Keratinocyte (primary cell): ENCODE results near the gene CABP2. TPM values are rescaled to one million over a fixed set of nuclear protein-coding genes. Genes with fewer than 3 reads are reported as not detected.

Experiments used
- DNase-seq: peaks from one replicate; pipeline ENCODE4 v3.0.0-alpha.2; 2011; ENCODE audit warnings: low read depth, missing footprints, low spot score
- FAIRE-seq: peaks from 2 replicates; lab custom pipeline; 2011; peaks lifted over from hg19 to GRCh38; lab: Jason Lieb, UNC
- H2AFZ ChIP-seq: 2 replicates; pipeline ENCODE4 v1.6.0; 2012; ENCODE audit warnings: low read length, control low read depth, inconsistent platforms; ENCODE audit not compliant: control insufficient read depth
- H3K27ac ChIP-seq: 2 replicates; pipeline ENCODE4 v1.5.1; 2011; ENCODE audit warnings: low read length; ENCODE audit not compliant: control insufficient read depth, insufficient read depth
- H3K27me3 ChIP-seq: 3 replicates; pipeline ENCODE4 v1.6.0; 2011; ENCODE audit warnings: low read length; ENCODE audit not compliant: control insufficient read depth, insufficient read depth; ENCODE audit errors: extremely low read depth
- H3K36me3 ChIP-seq, 2 experiments: 2 replicates in 1 of 2; 3 replicates in 1 of 2; pipeline ENCODE4 v1.5.1; 2011; ENCODE audit warnings: low read length in 2 of 2, mild to moderate bottlenecking in 1 of 2; ENCODE audit not compliant: control insufficient read depth in 2 of 2, insufficient read depth in 2 of 2; ENCODE audit errors: extremely low read depth in 1 of 2
- H3K4me1 ChIP-seq: 3 replicates; pipeline ENCODE4 v1.5.1; 2011; ENCODE audit warnings: low read length; ENCODE audit not compliant: control insufficient read depth, insufficient read depth; ENCODE audit errors: extremely low read depth
- H3K4me2 ChIP-seq: 3 replicates; pipeline ENCODE4 v1.6.0; 2011; ENCODE audit warnings: low read depth, low read length; ENCODE audit not compliant: control insufficient read depth, insufficient read depth; ENCODE audit errors: extremely low read depth
- H3K4me3 ChIP-seq, 3 experiments: fragments of 200-600 bp in 1 of 3; sonication (generic) in 1 of 3; 2 replicates in 2 of 3; 3 replicates in 1 of 3; pipeline ENCODE4 v1.5.1; 2011 to 2016; ENCODE audit warnings: low read length in 3 of 3, mild to moderate bottlenecking in 3 of 3, control low read depth in 2 of 3, inconsistent platforms in 1 of 3, low read depth in 1 of 3, mixed read lengths in 1 of 3, mixed run types in 1 of 3, moderate library complexity in 1 of 3; ENCODE audit not compliant: control insufficient read depth in 2 of 3, insufficient read depth in 2 of 3; ENCODE audit errors: extremely low read depth in 1 of 3
- H3K79me2 ChIP-seq: 2 replicates; pipeline ENCODE4 v1.6.0; 2012; ENCODE audit warnings: low read length; ENCODE audit not compliant: control insufficient read depth, insufficient read depth
- H3K9ac ChIP-seq: 3 replicates; pipeline ENCODE4 v1.6.0; 2011; ENCODE audit warnings: low read length; ENCODE audit not compliant: control insufficient read depth, insufficient read depth; ENCODE audit errors: extremely low read depth
- H3K9me1 ChIP-seq: 3 replicates; pipeline ENCODE4 v1.6.0; 2011; ENCODE audit warnings: low read length; ENCODE audit not compliant: control insufficient read depth, insufficient read depth; ENCODE audit errors: extremely low read depth
- H3K9me3 ChIP-seq: 2 replicates; pipeline ENCODE4 v1.5.1; 2012; ENCODE audit warnings: low read depth, low read length; ENCODE audit not compliant: control insufficient read depth
- H4K20me1 ChIP-seq: 3 replicates; pipeline ENCODE4 v1.6.0; 2011; ENCODE audit warnings: low read length; ENCODE audit not compliant: control insufficient read depth, insufficient read depth; ENCODE audit errors: extremely low read depth
- EZH2 ChIP-seq: IDR thresholded peaks from one replicate; pipeline ENCODE4 v1.6.1; 2012; ENCODE audit warnings: inconsistent platforms, mild to moderate bottlenecking, low read length, moderate library complexity
- dilution Hi-C: fragments of 300-500 bp; cut with MboI; formaldehyde crosslinking; loops from one replicate; pipeline ENCODE4 v1.7.0; 2020; ENCODE audit warnings: low sequenced_read_pairs; ENCODE audit not compliant: extremely low pct_ligation_motif_present
- polyA plus RNA-seq, 5 experiments: library from polyadenylated mRNA; depleted of rRNA in 3 of 5; stranded (reverse) in 3 of 5; stranded (forward) in 1 of 5; unstranded in 1 of 5; fragments of >200 nt; gene quantifications; 1 replicate in 1 of 5; 2 replicates in 3 of 5; 3 replicates in 1 of 5; pipeline versions ENCODE4 v1.2.1 to v1.2.3, GENCODE V29; 2011 to 2012; ENCODE audit warnings: missing spikeins in 2 of 5, low read depth in 1 of 5, low replicate concordance in 1 of 5
- TF ChIP-seq, protein P1 (sequence below), 3 experiments: IDR thresholded peaks in 1 of 3; conservative IDR thresholded peaks in 1 of 3; optimal IDR thresholded peaks in 1 of 3; 2 replicates in 2 of 3; 3 replicates in 1 of 3; pipeline versions ENCODE3 to v1.5.1; 2011; ENCODE audit warnings: low read length in 3 of 3, mild to moderate bottlenecking in 3 of 3, moderate library complexity in 2 of 3, control low read depth in 1 of 3, inconsistent platforms in 1 of 3; ENCODE audit not compliant: insufficient read depth in 2 of 3; ENCODE audit errors: extremely low read depth in 1 of 3

The CABP2 gene
- polyA plus RNA-seq, 1 donor (not counting 4 experiments of a cell fraction or from before 2014, with no cell fraction given) = not detected

- dilution Hi-C loops = no loop called here
- no peak overlapping the region for H3K9ac ChIP-seq
- H3K4me3 ChIP-seq = no peak overlapping the region
- H4K20me1 ChIP-seq = no peaks in the 10 kb centered on the region
- peaks cover 18 to 23% of the 10 kb centered on the region in 2 experiments for H3K36me3 ChIP-seq
- FAIRE-seq (no peak), DNase-seq (no peak)
- no peaks in the 10 kb centered on the region for H3K9me3 ChIP-seq
- H3K4me1 ChIP-seq = no peaks in the 10 kb centered on the region
- no peak overlapping the region for H3K4me2 ChIP-seq
- H2AFZ ChIP-seq = no peak overlapping the region
- TF ChIP-seq, protein P1, sequence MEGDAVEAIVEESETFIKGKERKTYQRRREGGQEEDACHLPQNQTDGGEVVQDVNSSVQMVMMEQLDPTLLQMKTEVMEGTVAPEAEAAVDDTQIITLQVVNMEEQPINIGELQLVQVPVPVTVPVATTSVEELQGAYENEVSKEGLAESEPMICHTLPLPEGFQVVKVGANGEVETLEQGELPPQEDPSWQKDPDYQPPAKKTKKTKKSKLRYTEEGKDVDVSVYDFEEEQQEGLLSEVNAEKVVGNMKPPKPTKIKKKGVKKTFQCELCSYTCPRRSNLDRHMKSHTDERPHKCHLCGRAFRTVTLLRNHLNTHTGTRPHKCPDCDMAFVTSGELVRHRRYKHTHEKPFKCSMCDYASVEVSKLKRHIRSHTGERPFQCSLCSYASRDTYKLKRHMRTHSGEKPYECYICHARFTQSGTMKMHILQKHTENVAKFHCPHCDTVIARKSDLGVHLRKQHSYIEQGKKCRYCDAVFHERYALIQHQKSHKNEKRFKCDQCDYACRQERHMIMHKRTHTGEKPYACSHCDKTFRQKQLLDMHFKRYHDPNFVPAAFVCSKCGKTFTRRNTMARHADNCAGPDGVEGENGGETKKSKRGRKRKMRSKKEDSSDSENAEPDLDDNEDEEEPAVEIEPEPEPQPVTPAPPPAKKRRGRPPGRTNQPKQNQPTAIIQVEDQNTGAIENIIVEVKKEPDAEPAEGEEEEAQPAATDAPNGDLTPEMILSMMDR (optimal IDR thresholded peaks at IDR 0.05 in 1 of 3, IDR thresholded peaks at IDR 0.05 in 1 of 3, conservative IDR thresholded peaks at IDR 0.05 in 1 of 3; ENCODE audit: extremely low read depth in 1 of 3, insufficient read depth in 2 of 3, low read length in 3 of 3) = no peak
- no peak for TF ChIP-seq EZH2
- H3K79me2 ChIP-seq = peaks cover 2% of the 10 kb centered on the region
- H3K27me3 ChIP-seq = no peaks in the 10 kb centered on the region
- H3K27ac ChIP-seq = no peak overlapping the region
- H3K9me1 ChIP-seq = no peaks in the 10 kb centered on the region
Observed at GRCh38 chr11:67489885-67490726, 33.1 kb downstream of the CABP2 start.

DNA sequence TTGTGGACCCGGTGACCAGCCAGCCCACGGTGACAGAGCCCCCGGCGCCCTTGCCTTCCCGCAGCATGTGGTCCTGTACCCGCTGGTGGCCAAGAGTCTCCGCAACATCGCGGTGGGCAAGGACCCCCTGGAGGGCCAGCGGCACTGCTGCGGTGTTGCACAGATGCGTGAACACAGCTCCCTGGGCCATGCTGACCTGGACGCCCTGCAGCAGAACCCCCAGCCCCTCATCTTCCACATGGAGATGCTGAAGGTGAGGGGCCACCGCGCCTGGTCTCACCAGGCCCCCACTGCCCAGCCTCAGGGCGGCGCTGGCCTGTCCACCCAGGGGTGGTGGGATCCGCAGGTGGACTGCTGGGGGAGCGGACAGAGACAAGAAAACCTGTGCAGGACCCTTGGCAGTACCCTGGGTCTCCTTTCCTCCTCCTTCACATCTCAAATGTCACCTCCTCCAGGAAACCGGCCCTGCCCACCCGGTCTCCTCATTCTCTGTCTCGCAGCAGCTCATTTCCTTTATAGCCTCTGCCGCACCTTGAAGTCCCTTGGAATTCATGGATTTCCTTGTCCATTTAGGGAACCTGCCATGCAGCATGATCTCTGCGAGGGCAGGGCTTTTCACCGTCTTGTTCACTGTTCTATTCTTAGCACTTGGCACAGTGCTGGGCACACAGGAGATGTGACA lies 33.9 kb downstream of the CABP2 start:
- no peaks in the 10 kb centered on the region for H3K4me1 ChIP-seq
- dilution Hi-C loops = no loop called here
- H4K20me1 ChIP-seq = no peaks in the 10 kb centered on the region
- H3K9ac ChIP-seq = no peak overlapping the region
- H2AFZ ChIP-seq = no peak overlapping the region
- no peak for DNase-seq
- H3K79me2 ChIP-seq = peaks cover 4% of the 10 kb centered on the region
- no peak overlapping the region for H3K4me2 ChIP-seq
- no peak overlapping the region for H3K27ac ChIP-seq
- H3K27me3 ChIP-seq = no peaks in the 10 kb centered on the region
- no peak overlapping the region for H3K4me3 ChIP-seq
- TF ChIP-seq, protein P1 (optimal IDR thresholded peaks at IDR 0.05 in 1 of 3, IDR thresholded peaks at IDR 0.05 in 1 of 3, conservative IDR thresholded peaks at IDR 0.05 in 1 of 3; ENCODE audit: extremely low read depth in 1 of 3, insufficient read depth in 2 of 3, low read length in 3 of 3) = no peak
- H3K36me3 ChIP-seq = peaks cover 20 to 24% of the 10 kb centered on the region in 2 experiments
- FAIRE-seq = no peak
- H3K9me3 ChIP-seq = no peaks in the 10 kb centered on the region
- H3K9me1 ChIP-seq = no peaks in the 10 kb centered on the region
